PC-3 (cell line): ENCODE measurements around the gene FTO.

ENCODE experiments used
- CTCF ChIP-seq: fragments of 300-600 bp; sonication (generic); conservative IDR thresholded peaks from 2 replicates; pipeline ENCODE4 v1.5.1; 2017; ENCODE audit warnings: antibody characterized with exemption, low read depth, mild to moderate bottlenecking, low read length
- EZH2 ChIP-seq: fragments of 300-600 bp; sonication (generic); IDR thresholded peaks from one replicate; pipeline ENCODE4 v1.6.1; 2017; ENCODE audit warnings: antibody characterized with exemption, mild to moderate bottlenecking, low read length; ENCODE audit not compliant: unreplicated experiment
- EZH2phosphoT487 ChIP-seq: fragments of 300-600 bp; sonication (generic); IDR thresholded peaks from 2 replicates; pipeline ENCODE4 v1.6.1; 2018; ENCODE audit warnings: mild to moderate bottlenecking, antibody characterized with exemption, low read length, borderline replicate concordance

- no peak for TF ChIP-seq CTCF
- no peak for TF ChIP-seq EZH2
- TF ChIP-seq EZH2phosphoT487, result no peak
These were observed 256.3 kb downstream of the FTO start for GRCh38 chr16:53960050-53960812.
